HEK293 (cell line): ENCODE measurements around the gene S1PR2.

Experiments used
- GFI1B ChIP-seq: fragments of 450-650 bp; formaldehyde crosslinking; IDR thresholded peaks from 2 replicates; pipeline ENCODE4 v1.5.1; 2016; ENCODE audit warnings: missing biosample characterization, missing genetic modification characterization
- GLIS2 ChIP-seq: fragments of 450-650 bp; formaldehyde crosslinking; IDR thresholded peaks from 2 replicates; pipeline ENCODE4 v1.5.1; 2016; ENCODE audit warnings: missing biosample characterization, missing genetic modification characterization
- MEIS1 ChIP-seq: sonication (generic); formaldehyde crosslinking; IDR thresholded peaks from 2 replicates; pipeline ENCODE4 v1.8.1; 2022; ENCODE audit warnings: missing genetic modification reagents, mild to moderate bottlenecking, borderline replicate concordance
- MYNN ChIP-seq: fragments of 450-650 bp; formaldehyde crosslinking; IDR thresholded peaks from 2 replicates; pipeline ENCODE4 v1.5.1; 2016; ENCODE audit warnings: missing biosample characterization, missing genetic modification characterization, borderline replicate concordance
- RBAK ChIP-seq: fragments of 450-650 bp; formaldehyde crosslinking; IDR thresholded peaks from 2 replicates; pipeline ENCODE4 v1.5.1; 2016; ENCODE audit warnings: missing biosample characterization, missing genetic modification characterization
- SALL2 ChIP-seq: fragments of 450-650 bp; formaldehyde crosslinking; IDR thresholded peaks from 2 replicates; pipeline ENCODE4 v1.5.0; 2017; ENCODE audit warnings: missing biosample characterization, mild to moderate bottlenecking, missing genetic modification characterization, borderline replicate concordance
- SP2 ChIP-seq: fragments of 450-650 bp; formaldehyde crosslinking; IDR thresholded peaks from 2 replicates; pipeline ENCODE4 v1.5.1; 2016; ENCODE audit warnings: missing biosample characterization, missing genetic modification characterization
- ZBTB21 ChIP-seq: fragments of 450-650 bp; formaldehyde crosslinking; IDR thresholded peaks from 2 replicates; pipeline ENCODE4 v1.5.1; 2017; ENCODE audit warnings: missing biosample characterization, missing genetic modification characterization
- ZFP41 ChIP-seq: fragments of 450-650 bp; formaldehyde crosslinking; IDR thresholded peaks from 2 replicates; pipeline ENCODE4 v1.5.1; 2016; ENCODE audit warnings: missing biosample characterization, missing genetic modification characterization, borderline replicate concordance
- ZNF133 ChIP-seq: fragments of 450-650 bp; formaldehyde crosslinking; IDR thresholded peaks from 2 replicates; pipeline ENCODE4 v1.5.1; 2016; ENCODE audit warnings: missing biosample characterization, missing genetic modification characterization
- ZNF19 ChIP-seq: fragments of 450-650 bp; formaldehyde crosslinking; IDR thresholded peaks from 2 replicates; pipeline ENCODE4; 2016; ENCODE audit warnings: missing biosample characterization, missing genetic modification characterization, low read depth
- ZNF211 ChIP-seq: fragments of 450-650 bp; formaldehyde crosslinking; IDR thresholded peaks from 2 replicates; pipeline ENCODE4 v1.5.1; 2016; ENCODE audit warnings: low read depth, missing biosample characterization, missing genetic modification characterization
- ZNF221 ChIP-seq: fragments of 450-650 bp; formaldehyde crosslinking; IDR thresholded peaks from 2 replicates; pipeline ENCODE4 v1.5.1; 2017; ENCODE audit warnings: missing biosample characterization, missing genetic modification characterization, borderline replicate concordance
- ZNF223 ChIP-seq: fragments of 450-650 bp; formaldehyde crosslinking; IDR thresholded peaks from 2 replicates; pipeline ENCODE4 v1.5.1; 2016; ENCODE audit warnings: missing biosample characterization, missing genetic modification characterization
- ZNF426 ChIP-seq: fragments of 450-650 bp; formaldehyde crosslinking; IDR thresholded peaks from 2 replicates; pipeline ENCODE4 v1.5.1; 2017; ENCODE audit warnings: missing biosample characterization, missing genetic modification characterization, mild to moderate bottlenecking, inconsistent platforms, moderate library complexity
- ZNF473 ChIP-seq: fragments of 450-650 bp; formaldehyde crosslinking; IDR thresholded peaks from 2 replicates; pipeline ENCODE4 v1.5.1; 2017; ENCODE audit warnings: missing biosample characterization, missing genetic modification characterization
- ZNF48 ChIP-seq: fragments of 450-650 bp; formaldehyde crosslinking; IDR thresholded peaks from 2 replicates; pipeline ENCODE4 v1.5.1; 2016; ENCODE audit warnings: missing biosample characterization, missing genetic modification characterization
- ZNF521 ChIP-seq: fragments of 450-650 bp; formaldehyde crosslinking; IDR thresholded peaks from 2 replicates; pipeline ENCODE4 v1.5.1; 2017; ENCODE audit warnings: missing biosample characterization, mild to moderate bottlenecking, missing genetic modification characterization
- ZNF561 ChIP-seq: fragments of 450-650 bp; IDR thresholded peaks from 2 replicates; pipeline ENCODE4 v1.5.1; 2018; ENCODE audit warnings: missing biosample characterization, missing genetic modification characterization, borderline replicate concordance
- ZNF585B ChIP-seq: fragments of 450-650 bp; formaldehyde crosslinking; IDR thresholded peaks from 2 replicates; pipeline ENCODE4 v1.5.1; 2016; ENCODE audit warnings: missing biosample characterization, missing genetic modification characterization
- ZNF629 ChIP-seq: fragments of 450-650 bp; formaldehyde crosslinking; IDR thresholded peaks from 2 replicates; pipeline ENCODE4 v1.5.1; 2017; ENCODE audit warnings: missing biosample characterization, missing genetic modification characterization
- ZNF677 ChIP-seq: fragments of 450-650 bp; IDR thresholded peaks from 2 replicates; pipeline ENCODE4 v1.5.0; 2018; ENCODE audit warnings: missing biosample characterization, mild to moderate bottlenecking, missing genetic modification characterization, moderate library complexity
- ZNF747 ChIP-seq: fragments of 450-650 bp; formaldehyde crosslinking; IDR thresholded peaks from 2 replicates; pipeline ENCODE4 v1.5.1; 2016; ENCODE audit warnings: missing biosample characterization, missing genetic modification characterization
- ZNF76 ChIP-seq: fragments of 450-650 bp; formaldehyde crosslinking; IDR thresholded peaks from 2 replicates; pipeline ENCODE4; 2016; ENCODE audit warnings: low read depth, missing biosample characterization, missing genetic modification characterization, borderline replicate concordance
- ZNF768 ChIP-seq: fragments of 450-650 bp; formaldehyde crosslinking; IDR thresholded peaks from 2 replicates; pipeline ENCODE4 v1.5.1; 2018; ENCODE audit warnings: missing biosample characterization, mild to moderate bottlenecking, missing genetic modification characterization
- TF ChIP-seq, protein P1 (sequence below): fragments of 450-650 bp; formaldehyde crosslinking; IDR thresholded peaks from 2 replicates; pipeline ENCODE4 v1.5.1; 2016; ENCODE audit warnings: missing biosample characterization, missing genetic modification characterization
- TF ChIP-seq, protein P2 (sequence below): fragments of 450-650 bp; formaldehyde crosslinking; IDR thresholded peaks from 2 replicates; pipeline ENCODE4 v1.5.1; 2017; ENCODE audit warnings: missing biosample characterization, missing genetic modification characterization
- TF ChIP-seq, protein P3 (sequence below): fragments of 450-650 bp; formaldehyde crosslinking; conservative IDR thresholded peaks from 2 replicates; pipeline ENCODE4 v1.5.1; 2016; ENCODE audit warnings: low read depth, missing biosample characterization, missing genetic modification characterization
- TF ChIP-seq, protein P4 (sequence below): fragments of 450-650 bp; formaldehyde crosslinking; IDR thresholded peaks from 2 replicates; pipeline ENCODE4 v1.5.1; 2017; ENCODE audit warnings: missing biosample characterization, missing genetic modification characterization

S1PR2 gene

GRCh38 chr19:10251792-10252694 is 20.9 kb upstream of the S1PR2 start, which contains the start of gene MRPL4 (continued):
- TF ChIP-seq, protein P1, sequence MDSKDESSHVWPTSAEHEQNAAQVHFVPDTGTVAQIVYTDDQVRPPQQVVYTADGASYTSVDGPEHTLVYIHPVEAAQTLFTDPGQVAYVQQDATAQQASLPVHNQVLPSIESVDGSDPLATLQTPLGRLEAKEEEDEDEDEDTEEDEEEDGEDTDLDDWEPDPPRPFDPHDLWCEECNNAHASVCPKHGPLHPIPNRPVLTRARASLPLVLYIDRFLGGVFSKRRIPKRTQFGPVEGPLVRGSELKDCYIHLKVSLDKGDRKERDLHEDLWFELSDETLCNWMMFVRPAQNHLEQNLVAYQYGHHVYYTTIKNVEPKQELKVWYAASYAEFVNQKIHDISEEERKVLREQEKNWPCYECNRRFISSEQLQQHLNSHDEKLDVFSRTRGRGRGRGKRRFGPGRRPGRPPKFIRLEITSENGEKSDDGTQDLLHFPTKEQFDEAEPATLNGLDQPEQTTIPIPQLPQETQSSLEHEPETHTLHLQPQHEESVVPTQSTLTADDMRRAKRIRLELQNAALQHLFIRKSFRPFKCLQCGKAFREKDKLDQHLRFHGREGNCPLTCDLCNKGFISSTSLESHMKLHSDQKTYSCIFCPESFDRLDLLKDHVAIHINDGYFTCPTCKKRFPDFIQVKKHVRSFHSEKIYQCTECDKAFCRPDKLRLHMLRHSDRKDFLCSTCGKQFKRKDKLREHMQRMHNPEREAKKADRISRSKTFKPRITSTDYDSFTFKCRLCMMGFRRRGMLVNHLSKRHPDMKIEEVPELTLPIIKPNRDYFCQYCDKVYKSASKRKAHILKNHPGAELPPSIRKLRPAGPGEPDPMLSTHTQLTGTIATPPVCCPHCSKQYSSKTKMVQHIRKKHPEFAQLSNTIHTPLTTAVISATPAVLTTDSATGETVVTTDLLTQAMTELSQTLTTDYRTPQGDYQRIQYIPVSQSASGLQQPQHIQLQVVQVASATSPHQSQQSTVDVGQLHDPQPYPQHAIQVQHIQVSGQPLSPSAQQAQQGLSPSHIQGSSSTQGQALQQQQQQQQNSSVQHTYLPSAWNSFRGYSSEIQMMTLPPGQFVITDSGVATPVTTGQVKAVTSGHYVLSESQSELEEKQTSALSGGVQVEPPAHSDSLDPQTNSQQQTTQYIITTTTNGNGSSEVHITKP (tag by site-specific recombination): peak; percentile 74
- TF ChIP-seq ZNF629 (tag by site-specific recombination) (peak; percentile 96), ZNF19 (tag by site-specific recombination) (no peak), ZNF221 (tag by site-specific recombination) (no peak), ZNF521 (tag by site-specific recombination) (no peak), MEIS1 (CRISPR knock-in tag) (no peak), SP2 (tag by site-specific recombination) (peak; percentile 100), ZNF211 (tag by site-specific recombination) (no peak), ZNF76 (tag by site-specific recombination) (peak; percentile 90), ZNF585B (tag by site-specific recombination) (no peak), ZNF747 (no peak), ZNF223 (tag by site-specific recombination) (no peak; the same call in 1 of the 2 replicates), ZNF426 (no peak), ZNF561 (tag by site-specific recombination) (peak; percentile 93; the same call in 1 of the 2 replicates), GLIS2 (tag by site-specific recombination) (peak; percentile 94), ZNF48 (tag by site-specific recombination) (no peak), MYNN (tag by site-specific recombination) (no peak), ZBTB21 (tag by site-specific recombination) (peak; percentile 90), GFI1B (tag by site-specific recombination) (no peak), ZNF473 (tag by site-specific recombination) (no peak), ZFP41 (tag by site-specific recombination) (no peak), ZNF133 (tag by site-specific recombination) (0 out of 2 replicates have a peak, but pooled peaks have one; percentile 33), ZNF768 (tag by site-specific recombination) (no peak), ZNF677 (tag by site-specific recombination) (no peak), RBAK (tag by site-specific recombination) (no peak), SALL2 (tag by site-specific recombination) (no peak)
- TF ChIP-seq, protein P2, sequence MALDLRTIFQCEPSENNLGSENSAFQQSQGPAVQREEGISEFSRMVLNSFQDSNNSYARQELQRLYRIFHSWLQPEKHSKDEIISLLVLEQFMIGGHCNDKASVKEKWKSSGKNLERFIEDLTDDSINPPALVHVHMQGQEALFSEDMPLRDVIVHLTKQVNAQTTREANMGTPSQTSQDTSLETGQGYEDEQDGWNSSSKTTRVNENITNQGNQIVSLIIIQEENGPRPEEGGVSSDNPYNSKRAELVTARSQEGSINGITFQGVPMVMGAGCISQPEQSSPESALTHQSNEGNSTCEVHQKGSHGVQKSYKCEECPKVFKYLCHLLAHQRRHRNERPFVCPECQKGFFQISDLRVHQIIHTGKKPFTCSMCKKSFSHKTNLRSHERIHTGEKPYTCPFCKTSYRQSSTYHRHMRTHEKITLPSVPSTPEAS: peak; percentile 52
- TF ChIP-seq, protein P3, sequence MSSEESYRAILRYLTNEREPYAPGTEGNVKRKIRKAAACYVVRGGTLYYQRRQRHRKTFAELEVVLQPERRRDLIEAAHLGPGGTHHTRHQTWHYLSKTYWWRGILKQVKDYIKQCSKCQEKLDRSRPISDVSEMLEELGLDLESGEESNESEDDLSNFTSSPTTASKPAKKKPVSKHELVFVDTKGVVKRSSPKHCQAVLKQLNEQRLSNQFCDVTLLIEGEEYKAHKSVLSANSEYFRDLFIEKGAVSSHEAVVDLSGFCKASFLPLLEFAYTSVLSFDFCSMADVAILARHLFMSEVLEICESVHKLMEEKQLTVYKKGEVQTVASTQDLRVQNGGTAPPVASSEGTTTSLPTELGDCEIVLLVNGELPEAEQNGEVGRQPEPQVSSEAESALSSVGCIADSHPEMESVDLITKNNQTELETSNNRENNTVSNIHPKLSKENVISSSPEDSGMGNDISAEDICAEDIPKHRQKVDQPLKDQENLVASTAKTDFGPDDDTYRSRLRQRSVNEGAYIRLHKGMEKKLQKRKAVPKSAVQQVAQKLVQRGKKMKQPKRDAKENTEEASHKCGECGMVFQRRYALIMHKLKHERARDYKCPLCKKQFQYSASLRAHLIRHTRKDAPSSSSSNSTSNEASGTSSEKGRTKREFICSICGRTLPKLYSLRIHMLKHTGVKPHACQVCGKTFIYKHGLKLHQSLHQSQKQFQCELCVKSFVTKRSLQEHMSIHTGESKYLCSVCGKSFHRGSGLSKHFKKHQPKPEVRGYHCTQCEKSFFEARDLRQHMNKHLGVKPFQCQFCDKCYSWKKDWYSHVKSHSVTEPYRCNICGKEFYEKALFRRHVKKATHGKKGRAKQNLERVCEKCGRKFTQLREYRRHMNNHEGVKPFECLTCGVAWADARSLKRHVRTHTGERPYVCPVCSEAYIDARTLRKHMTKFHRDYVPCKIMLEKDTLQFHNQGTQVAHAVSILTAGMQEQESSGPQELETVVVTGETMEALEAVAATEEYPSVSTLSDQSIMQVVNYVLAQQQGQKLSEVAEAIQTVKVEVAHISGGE: peak; percentile 47; the same call in 1 of the 2 replicates
- TF ChIP-seq, protein P4, sequence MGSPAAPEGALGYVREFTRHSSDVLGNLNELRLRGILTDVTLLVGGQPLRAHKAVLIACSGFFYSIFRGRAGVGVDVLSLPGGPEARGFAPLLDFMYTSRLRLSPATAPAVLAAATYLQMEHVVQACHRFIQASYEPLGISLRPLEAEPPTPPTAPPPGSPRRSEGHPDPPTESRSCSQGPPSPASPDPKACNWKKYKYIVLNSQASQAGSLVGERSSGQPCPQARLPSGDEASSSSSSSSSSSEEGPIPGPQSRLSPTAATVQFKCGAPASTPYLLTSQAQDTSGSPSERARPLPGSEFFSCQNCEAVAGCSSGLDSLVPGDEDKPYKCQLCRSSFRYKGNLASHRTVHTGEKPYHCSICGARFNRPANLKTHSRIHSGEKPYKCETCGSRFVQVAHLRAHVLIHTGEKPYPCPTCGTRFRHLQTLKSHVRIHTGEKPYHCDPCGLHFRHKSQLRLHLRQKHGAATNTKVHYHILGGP (tag by site-specific recombination): no peak
